Upper lobe of right lung (tissue), 1 donor: ENCODE measurements around the gene NRSN2. TPM values are rescaled to one million over a fixed set of nuclear protein-coding genes. Genes with fewer than 3 reads are reported as not detected.

Experiments used
- ATAC-seq: fragments of 200-7000 bp; cut with Tn5 transposase; one replicate; pipeline ENCODE4 v1.9.1; 2020; ENCODE audit warnings: mild to moderate bottlenecking, moderate library complexity
- DNase-seq: peaks from one replicate; pipeline ENCODE4 v3.0.0-alpha.2; 2020
- H3K27ac ChIP-seq: fragments of 200-600 bp; one replicate; pipeline ENCODE4 v1.8.0; 2022
- H3K27me3 ChIP-seq: fragments of 200-600 bp; one replicate; pipeline ENCODE4 v1.8.0; 2022; ENCODE audit warnings: mild to moderate bottlenecking
- H3K36me3 ChIP-seq: fragments of 200-600 bp; one replicate; pipeline ENCODE4 v1.8.0; 2022
- H3K4me1 ChIP-seq: fragments of 200-600 bp; one replicate; pipeline ENCODE4 v1.8.0; 2022
- H3K4me3 ChIP-seq: fragments of 200-600 bp; one replicate; pipeline ENCODE4 v1.8.0; 2022; ENCODE audit warnings: mild to moderate bottlenecking
- H3K9me3 ChIP-seq: fragments of 200-600 bp; one replicate; pipeline ENCODE4 v1.8.0; 2022
- CTCF ChIP-seq: fragments of 200-600 bp; IDR thresholded peaks from one replicate; pipeline ENCODE4 v1.8.0; 2022; ENCODE audit warnings: antibody characterized with exemption
- intact Hi-C: fragments of 100-400 bp; cut with DNase I; formaldehyde crosslinking; loops from one replicate; pipeline ENCODE4 v1.11.0; 2022
- total RNA-seq: library from RNA; stranded (reverse); fragmentation: NEBNext Ultra II Directional; extraction: Animal tissue kit (Norgen Biotek cat#: 25700); gene quantifications from one replicate; pipeline ENCODE4 v1.2.1, GENCODE V29; 2021
- donor health status: DM: no; HTN: yes; CAD: no; lungs with severe emphysema.

The NRSN2 gene
- total RNA-seq, 1 donor from 2014 or later, result 19.9 TPM

GRCh38 chr20:364905-365794 is 18.2 kb downstream of the NRSN2 start:
- ATAC-seq (no peak), DNase-seq (no peak)
- Histone ChIP-seq H3K36me3 (no peaks in the 10 kb centered on the region), H3K27ac (no peak overlapping the region), H3K4me3 (no peak overlapping the region), H3K4me1 (peaks cover 14% of the 10 kb centered on the region), H3K9me3 (no peaks in the 10 kb centered on the region), H3K27me3 (no peaks in the 10 kb centered on the region)
- intact Hi-C loops, result no loop called here
- TF ChIP-seq CTCF, result no peak

GRCh38 chr20:366041-366718 is 19.3 kb downstream of the NRSN2 start:
- no peaks in the 10 kb centered on the region for H3K9me3 ChIP-seq
- H3K27me3 ChIP-seq, result no peaks in the 10 kb centered on the region
- intact Hi-C loops, result no loop called here
- peaks cover 22% of the 10 kb centered on the region for H3K4me1 ChIP-seq
- H3K27ac ChIP-seq, result no peak overlapping the region
- H3K36me3 ChIP-seq, result no peaks in the 10 kb centered on the region
- no peak for TF ChIP-seq CTCF
- H3K4me3 ChIP-seq, result no peak overlapping the region
- DNase-seq, result no peak
- no peak for ATAC-seq

GRCh38 chr20:366719-367485 is 20.0 kb downstream of the NRSN2 start:
- intact Hi-C loops, result no loop called here
- H3K9me3 ChIP-seq, result no peaks in the 10 kb centered on the region
- TF ChIP-seq CTCF, result no peak
- H3K27me3 ChIP-seq, result no peaks in the 10 kb centered on the region
- H3K4me1 ChIP-seq, result peaks cover 29% of the 10 kb centered on the region
- no peak overlapping the region for H3K27ac ChIP-seq
- no peak overlapping the region for H3K4me3 ChIP-seq
- DNase-seq (no peak), ATAC-seq (no peak)
- no peaks in the 10 kb centered on the region for H3K36me3 ChIP-seq

- no peak for TF ChIP-seq CTCF
- Histone ChIP-seq H3K27me3 (no peaks in the 10 kb centered on the region), H3K9me3 (no peaks in the 10 kb centered on the region)
These were observed 20.6 kb downstream of the NRSN2 start for GRCh38 chr20:367486-367887.

GRCh38 chr20:368915-369314 is 22.0 kb downstream of the NRSN2 start:
- ATAC-seq (no peak), DNase-seq (no peak)
- Histone ChIP-seq H3K4me3 (no peak overlapping the region), H3K4me1 (peaks cover 40% of the 10 kb centered on the region), H3K36me3 (no peaks in the 10 kb centered on the region), H3K27ac (no peak overlapping the region), H3K27me3 (no peaks in the 10 kb centered on the region), H3K9me3 (no peaks in the 10 kb centered on the region)
- intact Hi-C loops, result no loop called here
- no peak for TF ChIP-seq CTCF

More at GRCh38 chr20:367486-367887, 20.6 kb downstream of the NRSN2 start:
- Histone ChIP-seq H3K36me3 (no peaks in the 10 kb centered on the region), H3K4me1 (peaks cover 30% of the 10 kb centered on the region), H3K27ac (no peak overlapping the region), H3K4me3 (no peak overlapping the region)
- no peak for DNase-seq
- intact Hi-C loops, result no loop called here
- no peak for ATAC-seq
